PFSK-1 (cell line): Measurements from ENCODE around the gene PAPPA2.

Experiments used
- POLR2AphosphoS5 ChIP-seq: IDR thresholded peaks from 2 replicates; pipeline ENCODE4 v1.6.1; 2012; ENCODE audit warnings: low read depth, mild to moderate bottlenecking, control low read depth, low read length, moderate library complexity
- SIN3A ChIP-seq: IDR thresholded peaks from 2 replicates; pipeline ENCODE4 v1.6.1; 2012; ENCODE audit warnings: mild to moderate bottlenecking, low read length, moderate library complexity, borderline replicate concordance; ENCODE audit not compliant: insufficient read depth
- TF ChIP-seq, protein P1 (sequence below), 2 experiments: IDR thresholded peaks; 2 replicates each; pipeline versions ENCODE4 v1.6.1 to v1.8.0; 2011 to 2012; ENCODE audit warnings: low read depth in 2 of 2, low read length in 2 of 2, control low read depth in 1 of 2, inconsistent platforms in 1 of 2, mild to moderate bottlenecking in 1 of 2, moderate library complexity in 1 of 2; ENCODE audit not compliant: insufficient read depth in 1 of 2

DNA sequence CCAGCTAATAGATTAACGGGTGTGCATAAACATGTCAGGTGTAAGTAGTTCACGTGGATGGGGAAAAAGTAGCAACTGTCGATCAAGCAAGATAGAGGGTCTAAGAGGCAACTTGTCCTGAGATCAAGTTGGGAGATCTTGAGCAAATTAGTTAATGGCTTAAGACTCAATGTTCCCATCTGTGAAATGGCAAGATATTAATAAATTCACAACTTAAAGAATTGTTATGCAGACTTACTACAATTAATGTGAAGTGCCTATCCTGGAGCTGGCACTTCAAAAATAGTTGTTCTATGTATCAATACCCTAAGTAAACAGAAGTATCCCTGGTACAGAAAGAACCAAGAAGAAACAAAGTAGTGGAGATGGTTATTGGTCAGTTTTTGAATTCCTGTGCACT is 389.1 kb downstream of the PAPPA2 start:
- TF ChIP-seq, protein P1, sequence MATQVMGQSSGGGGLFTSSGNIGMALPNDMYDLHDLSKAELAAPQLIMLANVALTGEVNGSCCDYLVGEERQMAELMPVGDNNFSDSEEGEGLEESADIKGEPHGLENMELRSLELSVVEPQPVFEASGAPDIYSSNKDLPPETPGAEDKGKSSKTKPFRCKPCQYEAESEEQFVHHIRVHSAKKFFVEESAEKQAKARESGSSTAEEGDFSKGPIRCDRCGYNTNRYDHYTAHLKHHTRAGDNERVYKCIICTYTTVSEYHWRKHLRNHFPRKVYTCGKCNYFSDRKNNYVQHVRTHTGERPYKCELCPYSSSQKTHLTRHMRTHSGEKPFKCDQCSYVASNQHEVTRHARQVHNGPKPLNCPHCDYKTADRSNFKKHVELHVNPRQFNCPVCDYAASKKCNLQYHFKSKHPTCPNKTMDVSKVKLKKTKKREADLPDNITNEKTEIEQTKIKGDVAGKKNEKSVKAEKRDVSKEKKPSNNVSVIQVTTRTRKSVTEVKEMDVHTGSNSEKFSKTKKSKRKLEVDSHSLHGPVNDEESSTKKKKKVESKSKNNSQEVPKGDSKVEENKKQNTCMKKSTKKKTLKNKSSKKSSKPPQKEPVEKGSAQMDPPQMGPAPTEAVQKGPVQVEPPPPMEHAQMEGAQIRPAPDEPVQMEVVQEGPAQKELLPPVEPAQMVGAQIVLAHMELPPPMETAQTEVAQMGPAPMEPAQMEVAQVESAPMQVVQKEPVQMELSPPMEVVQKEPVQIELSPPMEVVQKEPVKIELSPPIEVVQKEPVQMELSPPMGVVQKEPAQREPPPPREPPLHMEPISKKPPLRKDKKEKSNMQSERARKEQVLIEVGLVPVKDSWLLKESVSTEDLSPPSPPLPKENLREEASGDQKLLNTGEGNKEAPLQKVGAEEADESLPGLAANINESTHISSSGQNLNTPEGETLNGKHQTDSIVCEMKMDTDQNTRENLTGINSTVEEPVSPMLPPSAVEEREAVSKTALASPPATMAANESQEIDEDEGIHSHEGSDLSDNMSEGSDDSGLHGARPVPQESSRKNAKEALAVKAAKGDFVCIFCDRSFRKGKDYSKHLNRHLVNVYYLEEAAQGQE (IDR thresholded peaks at IDR 0.05; ENCODE audit: insufficient read depth in 1 of 2, low read depth in 2 of 2, low read length in 2 of 2), result no peak
- TF ChIP-seq SIN3A (no peak), POLR2AphosphoS5 (no peak)
